ENCODE data around the gene INAFM2.

The INAFM2 gene

GRCh38 chr15:40344631-40345120, 21.2 kb downstream of the INAFM2 start:
- DNase-seq (ENCODE audit: low spot score): peak; percentile 80

- no peak for DNase-seq (ENCODE audit: low spot score)
These were observed 21.9 kb downstream of the INAFM2 start for GRCh38 chr15:40345225-40345866.

GRCh38 chr15:40345867-40346578, 22.5 kb downstream of the INAFM2 start:
- no peak for DNase-seq (ENCODE audit: low spot score)

- no peak for DNase-seq (ENCODE audit: low spot score)
These were observed 23.4 kb downstream of the INAFM2 start for GRCh38 chr15:40346579-40347558.

GRCh38 chr15:40347559-40348473, 24.3 kb downstream of the INAFM2 start:
- DNase-seq (ENCODE audit: low spot score): no peak

- DNase-seq (ENCODE audit: low spot score): no peak
These were observed 25.0 kb downstream of the INAFM2 start for GRCh38 chr15:40348474-40348870.

GRCh38 chr15:40349163-40349562, 25.7 kb downstream of the INAFM2 start:
- DNase-seq (ENCODE audit: low spot score): no peak

GRCh38 chr15:40352281-40352901, 28.9 kb downstream of the INAFM2 start:
- DNase-seq (ENCODE audit: low spot score): no peak

GRCh38 chr15:40353697-40354096, 30.2 kb downstream of the INAFM2 start:
- no peak for DNase-seq (ENCODE audit: low spot score)

- DNase-seq (ENCODE audit: low spot score): peak; percentile 69
These were observed 31.1 kb downstream of the INAFM2 start for GRCh38 chr15:40354408-40355171.

- DNase-seq (ENCODE audit: low spot score): no peak
These were observed 32.6 kb downstream of the INAFM2 start for GRCh38 chr15:40355976-40356585.

GRCh38 chr15:40357246-40357645, 33.8 kb downstream of the INAFM2 start:
- no peak for DNase-seq (ENCODE audit: low spot score)

- DNase-seq (ENCODE audit: low spot score): peak; percentile 99
These were observed 34.4 kb downstream of the INAFM2 start, which contains the start of gene DISP2 for GRCh38 chr15:40357723-40358470. TSS of gene DISP2 (plus strand) at chr15:40358219. CDS start at chr15:40358322, 103 bp downstream.

GRCh38 chr15:40358471-40359353, 35.2 kb downstream of the INAFM2 start:
- DNase-seq (ENCODE audit: low spot score): no peak

GRCh38 chr15:40360015-40360414, 36.5 kb downstream of the INAFM2 start:
- no peak for DNase-seq (ENCODE audit: low spot score)

GRCh38 chr15:40361640-40362039, 38.1 kb downstream of the INAFM2 start:
- no peak for DNase-seq (ENCODE audit: low spot score)

GRCh38 chr15:40363611-40364010, 40.1 kb downstream of the INAFM2 start:
- no peak for DNase-seq (ENCODE audit: low spot score)

- no peak for DNase-seq (ENCODE audit: low spot score)
These were observed 40.8 kb downstream of the INAFM2 start for GRCh38 chr15:40364251-40364650.

Data from AG08396 (cell line).